ENCODE measurements around the gene TAGAP. TPM values are rescaled to one million over a fixed set of nuclear protein-coding genes. Genes with fewer than 3 reads are reported as not detected.
"Not testable (repeated sequence)": the region's sequence is repeated elsewhere in the genome, so short reads cannot be mapped to it uniquely, and the experiment has no call there.

Gene TAGAP
- total and polyA plus RNA-seq, 4 experiments from 2014 or later, result 160 to 276 (median 188) TPM

DNA sequence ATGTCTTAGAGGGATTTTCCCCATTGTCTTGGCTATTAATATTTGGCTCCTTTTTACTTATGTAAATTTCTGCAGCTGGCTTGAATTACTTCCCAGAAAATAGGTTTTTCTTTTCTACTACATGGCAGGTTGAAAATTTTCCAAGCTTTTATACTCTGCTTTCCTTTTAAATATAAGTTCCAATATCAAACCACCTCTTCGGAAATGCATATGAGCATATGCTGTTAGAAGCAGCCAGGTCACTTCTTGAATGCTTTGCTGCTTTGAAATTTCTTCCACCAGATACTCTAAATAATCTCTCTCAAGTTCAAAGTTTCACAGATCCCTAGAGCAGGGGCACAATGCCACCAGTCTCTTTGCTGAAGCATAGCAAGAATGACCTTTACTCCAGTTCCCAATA, 19.6 kb downstream of the TAGAP start:
- Mint-ChIP-seq H3K36me3 (peaks cover 24 to 40% of the 10 kb centered on the region in 2 donors), H3K9me3 (peaks cover 2 to 58% (median 36%) of the 10 kb centered on the region in 8 donors), H3K27ac (peak overlapping the region in 1 of 7 donors; percentile 53)
- H3K27me3 Mint-ChIP-seq; H3K4me3 ChIP-seq (ENCODE audit: low read length in 2 of 2); H3K27ac ChIP-seq (ENCODE audit: low read depth, low read length); H3K4me1 ChIP-seq (ENCODE audit: insufficient read depth, low read length); H3K4me1 Mint-ChIP-seq; H3K36me3 ChIP-seq (ENCODE audit: insufficient read depth, low read length); CTCF ChIA-PET (ENCODE audit: partially characterized antibody); H3K9me3 ChIP-seq (ENCODE audit: control insufficient read depth in 1 of 2, low read length in 2 of 2); H3K4me3 Mint-ChIP-seq; DNase-seq; H3K27me3 ChIP-seq (ENCODE audit: insufficient read depth, low read length); intact Hi-C loops (cut with micrococcal nuclease): not testable (repeated sequence)
- POLR2A ChIA-PET (ENCODE audit: partially characterized antibody), result interaction anchor here (22.0 kb wide), 1 partner anchor 13 kb away, joined by 651 read pairs; the partner anchor contains the start of gene TAGAP

DNA sequence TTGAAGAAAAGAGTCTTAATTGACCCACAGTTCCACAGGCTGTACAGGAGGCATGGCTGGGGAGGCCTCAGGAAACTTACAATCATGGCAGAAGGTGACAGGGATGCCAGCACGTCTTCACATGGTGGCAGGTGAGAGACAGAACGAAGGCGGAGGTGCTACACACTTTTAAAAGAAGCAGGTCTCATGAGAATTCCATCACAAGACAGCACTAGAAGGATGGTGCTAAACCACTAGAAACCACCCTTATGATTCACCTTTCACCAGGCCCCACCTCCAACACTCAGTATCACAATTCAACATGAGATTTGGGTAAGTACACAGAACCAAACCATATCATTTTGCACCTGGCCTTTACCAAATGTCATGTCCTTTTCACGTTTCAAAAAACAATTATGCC, 20.9 kb downstream of the TAGAP start:
- Histone ChIP-seq H3K4me3 (ENCODE audit: low read length in 2 of 2) (no peak overlapping the region), H3K27ac (ENCODE audit: low read depth, low read length) (no peak overlapping the region), H3K4me1 (ENCODE audit: insufficient read depth, low read length) (peaks cover 9% of the 10 kb centered on the region), H3K9me3 (ENCODE audit: control insufficient read depth in 1 of 2, low read length in 2 of 2) (peaks cover 0 to 8% of the 10 kb centered on the region in 2 donors), H3K36me3 (ENCODE audit: insufficient read depth, low read length) (no peaks in the 10 kb centered on the region), H3K27me3 (ENCODE audit: insufficient read depth, low read length) (no peaks in the 10 kb centered on the region)
- no peaks in the 10 kb centered on the region for H3K27me3 Mint-ChIP-seq
- ChIA-PET POLR2A (ENCODE audit: partially characterized antibody) (interaction anchor here (22.0 kb wide), 1 partner anchor 14 kb away, joined by 651 read pairs; the partner anchor contains the start of gene TAGAP), CTCF (ENCODE audit: partially characterized antibody) (no interaction called here)
- H3K4me3 Mint-ChIP-seq, result peak overlapping the region in 1 of 8 donors; percentile 45
- H3K4me1 Mint-ChIP-seq, result peaks cover 9 to 16% (median 11%) of the 10 kb centered on the region in 4 donors
- DNase-seq, result no peak
- no peak overlapping the region for H3K27ac Mint-ChIP-seq
- intact Hi-C loops (cut with micrococcal nuclease), result no loop called here
- peaks cover 2 to 58% (median 36%) of the 10 kb centered on the region in 8 donors for H3K9me3 Mint-ChIP-seq
- H3K36me3 Mint-ChIP-seq, result peaks cover 24 to 40% of the 10 kb centered on the region in 2 donors

DNA sequence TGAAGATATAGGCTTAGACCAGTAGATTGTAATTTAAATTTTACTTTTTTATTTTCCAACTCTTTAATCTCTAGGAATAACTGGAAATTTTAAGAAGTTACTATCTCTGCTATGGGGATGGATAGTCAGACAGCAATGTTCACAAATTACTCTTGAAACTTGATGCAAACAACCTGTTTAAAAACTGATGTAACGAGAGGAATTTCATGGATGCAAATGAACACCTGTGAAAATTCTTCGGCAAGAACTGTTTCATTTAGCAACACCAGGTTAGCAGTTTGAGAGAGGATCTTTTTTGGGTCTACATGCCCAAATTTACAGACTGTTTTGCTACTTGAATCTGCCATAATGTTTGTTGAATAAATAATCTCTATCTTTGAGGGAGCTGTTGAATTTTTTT, 24.8 kb downstream of the TAGAP start:
- peak overlapping the region in 3 of 7 donors; percentile 77 to 88 (median 87) for H3K27ac Mint-ChIP-seq
- peaks cover 16 to 29% of the 10 kb centered on the region in 2 donors for H3K36me3 Mint-ChIP-seq
- peak overlapping the region in 1 of 8 donors; percentile 30 for H3K4me3 Mint-ChIP-seq
- Histone ChIP-seq H3K27me3 (ENCODE audit: insufficient read depth, low read length) (no peaks in the 10 kb centered on the region), H3K27ac (ENCODE audit: low read depth, low read length) (no peak overlapping the region), H3K9me3 (ENCODE audit: control insufficient read depth in 1 of 2, low read length in 2 of 2) (peaks cover 0 to 5% of the 10 kb centered on the region in 2 donors), H3K36me3 (ENCODE audit: insufficient read depth, low read length) (no peaks in the 10 kb centered on the region), H3K4me3 (ENCODE audit: low read length in 2 of 2) (no peak overlapping the region), H3K4me1 (ENCODE audit: insufficient read depth, low read length) (peaks cover 43% of the 10 kb centered on the region)
- ChIA-PET POLR2A (ENCODE audit: partially characterized antibody) (interaction anchor here (3.7 to 22.0 kb wide), 2 partner anchors 11 to 18 kb away, joined by 24 to 651 read pairs; partner anchors contain the start of gene TAGAP), CTCF (ENCODE audit: partially characterized antibody) (interaction anchor here (1.1 to 24.9 kb wide), 4 partner anchors 10 to 112 kb away, joined by 3 to 676 read pairs (median 245); no protein-coding TSS in a partner anchor)
- no peaks in the 10 kb centered on the region for H3K27me3 Mint-ChIP-seq
- DNase-seq, result no peak
- peaks cover under 1 to 36% (median 21%) of the 10 kb centered on the region in 8 donors for H3K9me3 Mint-ChIP-seq
- H3K4me1 Mint-ChIP-seq, result peaks cover 25 to 44% (median 32%) of the 10 kb centered on the region in 4 donors
- intact Hi-C loops (cut with micrococcal nuclease), result no loop called here

DNA sequence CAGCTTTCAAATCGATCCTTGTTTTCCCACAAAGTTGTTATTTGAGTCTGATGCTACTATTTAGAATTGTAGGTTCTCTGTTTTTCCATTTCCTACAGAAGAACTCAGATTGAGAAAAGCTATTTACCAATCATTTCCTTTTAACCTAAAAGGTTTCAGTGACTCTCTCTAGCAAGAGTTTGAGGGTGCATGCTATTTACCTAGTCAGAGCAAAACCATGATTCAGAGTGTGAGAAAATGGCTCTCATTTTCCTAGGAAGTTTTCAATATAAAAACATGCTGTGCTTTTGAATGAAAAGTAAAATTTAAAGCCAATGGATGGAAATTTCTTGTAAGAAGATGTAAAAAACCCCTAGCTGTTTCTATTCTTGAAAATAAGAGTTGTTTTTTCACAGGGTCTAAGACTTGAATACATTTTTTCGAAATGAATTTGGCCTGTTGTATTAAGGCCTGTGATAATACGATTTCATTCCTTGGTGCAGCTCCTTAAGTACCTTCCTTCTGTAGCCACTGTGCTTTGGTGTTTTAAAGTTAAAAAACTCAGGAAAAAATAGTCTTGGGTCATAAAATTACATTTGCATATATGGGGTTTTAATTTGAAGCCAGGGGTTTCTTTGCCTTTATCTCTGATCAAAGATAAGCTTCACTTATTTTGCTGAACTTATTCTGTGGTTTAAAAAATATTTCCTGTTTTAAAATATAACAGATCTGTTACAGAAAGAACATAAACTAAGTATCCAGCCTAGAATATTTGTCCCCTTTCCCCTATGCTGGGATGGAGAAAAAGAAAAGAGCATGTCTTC, 26.8 kb downstream of the TAGAP start:
- H3K36me3 ChIP-seq (ENCODE audit: insufficient read depth, low read length), result no peaks in the 10 kb centered on the region
- no peaks in the 10 kb centered on the region for H3K9me3 ChIP-seq (ENCODE audit: control insufficient read depth in 1 of 2, low read length in 2 of 2)
- CTCF ChIA-PET (ENCODE audit: partially characterized antibody), result interaction anchor here (0.7 to 24.9 kb wide), 11 partner anchors 8 to 327 kb away, joined by 3 to 676 read pairs (median 6); partner anchors contain the start of genes RSPH3 and TAGAP
- no peak overlapping the region for H3K4me3 ChIP-seq (ENCODE audit: low read length in 2 of 2)
- Mint-ChIP-seq H3K27ac (peak overlapping the region; percentile 52 to 90 (median 77)), H3K4me3 (peak overlapping the region in 6 of 8 donors; percentile 25 to 76 (median 50)), H3K4me1 (peaks cover 39 to 62% (median 51%) of the 10 kb centered on the region in 4 donors), H3K36me3 (peaks cover 0 to 11% of the 10 kb centered on the region in 2 donors), H3K27me3 (no peaks in the 10 kb centered on the region), H3K9me3 (peaks cover 0 to 15% (median 4%) of the 10 kb centered on the region in 8 donors)
- intact Hi-C loops (cut with micrococcal nuclease), result loop anchor here (2.0 kb wide), 1 partner anchor 21 kb away; no protein-coding TSS in a partner anchor
- H3K27ac ChIP-seq (ENCODE audit: low read depth, low read length), result peak overlapping the region; percentile 48
- H3K27me3 ChIP-seq (ENCODE audit: insufficient read depth, low read length), result no peaks in the 10 kb centered on the region
- DNase-seq, result no peak
- POLR2A ChIA-PET (ENCODE audit: partially characterized antibody), result interaction anchor here (0.8 to 22.0 kb wide), 14 partner anchors 9 to 199 kb away, joined by 3 to 651 read pairs (median 7); partner anchors contain the start of genes EZR, RSPH3 and TAGAP
- H3K4me1 ChIP-seq (ENCODE audit: insufficient read depth, low read length), result peaks cover 64% of the 10 kb centered on the region

DNA sequence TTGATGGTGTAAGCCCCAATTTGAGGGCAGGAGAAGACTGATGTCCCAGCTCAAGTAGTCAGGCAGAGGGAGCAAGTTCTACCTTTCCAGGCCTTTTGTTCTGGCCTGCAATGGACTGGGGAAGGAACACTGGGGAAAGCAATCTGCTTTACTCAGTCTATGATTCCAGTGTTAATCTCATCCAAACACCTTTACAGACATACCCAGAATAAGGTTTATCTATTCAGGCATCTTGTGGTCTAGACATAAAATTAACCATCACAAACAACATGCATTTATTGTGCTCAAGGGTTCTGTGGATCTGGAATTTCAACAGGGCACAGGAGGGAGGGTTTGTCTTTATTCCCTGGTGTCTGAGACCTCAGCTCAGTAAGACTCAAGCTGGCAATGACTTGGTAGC, 30.4 kb downstream of the TAGAP start:
- DNase-seq, result no peak
- peaks cover 0 to 5% of the 10 kb centered on the region in 2 donors for H3K36me3 Mint-ChIP-seq
- Histone ChIP-seq H3K27ac (ENCODE audit: low read depth, low read length) (no peak overlapping the region), H3K4me3 (ENCODE audit: low read length in 2 of 2) (no peak overlapping the region), H3K4me1 (ENCODE audit: insufficient read depth, low read length) (peaks cover 84% of the 10 kb centered on the region), H3K9me3 (ENCODE audit: control insufficient read depth in 1 of 2, low read length in 2 of 2) (no peaks in the 10 kb centered on the region), H3K27me3 (ENCODE audit: insufficient read depth, low read length) (no peaks in the 10 kb centered on the region), H3K36me3 (ENCODE audit: insufficient read depth, low read length) (no peaks in the 10 kb centered on the region)
- CTCF ChIA-PET (ENCODE audit: partially characterized antibody), result interaction anchor here (1.8 to 24.9 kb wide), 4 partner anchors 14 to 118 kb away, joined by 5 to 676 read pairs (median 330); partner anchors contain the start of genes RSPH3 and TAGAP
- intact Hi-C loops (cut with micrococcal nuclease), result no loop called here
- peak overlapping the region in 5 of 7 donors; percentile 20 to 85 (median 68) for H3K27ac Mint-ChIP-seq
- peaks cover 0 to 2% (median 0%) of the 10 kb centered on the region in 8 donors for H3K9me3 Mint-ChIP-seq
- H3K4me1 Mint-ChIP-seq, result peaks cover 57 to 87% (median 72%) of the 10 kb centered on the region in 4 donors
- H3K4me3 Mint-ChIP-seq, result peak overlapping the region in 3 of 8 donors; percentile 33 to 52 (median 41)
- POLR2A ChIA-PET (ENCODE audit: partially characterized antibody), result interaction anchor here (1.2 to 22.0 kb wide), 9 partner anchors 13 to 120 kb away, joined by 4 to 651 read pairs (median 7); partner anchors contain the start of genes RSPH3 and TAGAP
- no peaks in the 10 kb centered on the region for H3K27me3 Mint-ChIP-seq

DNA sequence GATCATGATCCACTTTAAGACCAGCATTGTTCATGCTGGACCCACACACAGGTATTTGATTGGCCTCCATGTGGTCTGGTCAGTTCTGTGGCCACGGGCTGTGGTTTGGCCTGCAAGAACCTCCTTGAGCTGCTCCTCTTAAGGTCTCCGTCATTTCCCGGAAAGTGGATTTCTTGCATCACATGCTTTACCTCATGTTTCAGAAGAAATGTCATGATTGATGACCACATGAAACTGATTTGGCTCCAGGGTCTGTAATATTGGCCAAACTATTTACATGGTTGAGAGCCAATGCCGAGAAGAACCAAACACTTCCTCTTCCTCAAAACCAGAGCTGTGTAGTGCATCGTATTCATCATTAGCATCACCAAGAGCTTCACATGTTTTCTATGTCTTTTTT, 31.6 kb downstream of the TAGAP start:
- intact Hi-C loops (cut with micrococcal nuclease), result loop anchor here (1.0 kb wide), 1 partner anchor 29 kb away; no protein-coding TSS in a partner anchor

More for the DNA sequence above, 31.6 kb downstream of the TAGAP start:
- Histone ChIP-seq H3K4me3 (ENCODE audit: low read length in 2 of 2) (no peak overlapping the region), H3K9me3 (ENCODE audit: control insufficient read depth in 1 of 2, low read length in 2 of 2) (no peaks in the 10 kb centered on the region), H3K27ac (ENCODE audit: low read depth, low read length) (no peak overlapping the region), H3K4me1 (ENCODE audit: insufficient read depth, low read length) (peaks cover 84% of the 10 kb centered on the region), H3K27me3 (ENCODE audit: insufficient read depth, low read length) (no peaks in the 10 kb centered on the region), H3K36me3 (ENCODE audit: insufficient read depth, low read length) (no peaks in the 10 kb centered on the region)
- no peak for DNase-seq
- H3K4me3 Mint-ChIP-seq, result peak overlapping the region in 7 of 8 donors; percentile 36 to 81 (median 61)
- peak overlapping the region; percentile 61 to 90 (median 81) for H3K27ac Mint-ChIP-seq
- peaks cover 0 to 1% (median 0%) of the 10 kb centered on the region in 8 donors for H3K9me3 Mint-ChIP-seq
- H3K4me1 Mint-ChIP-seq, result peaks cover 54 to 87% (median 69%) of the 10 kb centered on the region in 4 donors
- peaks cover 0 to 5% of the 10 kb centered on the region in 2 donors for H3K36me3 Mint-ChIP-seq
- CTCF ChIA-PET (ENCODE audit: partially characterized antibody), result interaction anchor here (0.6 to 24.9 kb wide), 6 partner anchors 13 to 119 kb away, joined by 3 to 676 read pairs (median 112); partner anchors contain the start of genes RSPH3 and TAGAP
- POLR2A ChIA-PET (ENCODE audit: partially characterized antibody), result interaction anchor here (0.8 to 22.0 kb wide), 10 partner anchors 14 to 196 kb away, joined by 3 to 651 read pairs (median 6); partner anchors contain the start of gene TAGAP
- H3K27me3 Mint-ChIP-seq, result no peaks in the 10 kb centered on the region

Measured in CD4-positive, alpha-beta memory T cell (primary cell).